Right ventricle myocardium superior (tissue), 1 donor: ENCODE data around the gene SPP1. TPM values are rescaled to one million over a fixed set of nuclear protein-coding genes. Genes with fewer than 3 reads are reported as not detected.

ENCODE experiments used
- ATAC-seq: fragments of 200-7000 bp; cut with Tn5 transposase; one replicate; pipeline ENCODE4 v1.9.1; 2020; ENCODE audit warnings: mild to moderate bottlenecking; ENCODE audit not compliant: poor library complexity
- DNase-seq: peaks from one replicate; pipeline ENCODE4 v3.0.0-alpha.2; 2020
- intact Hi-C: fragments of 100-400 bp; cut with DNase I; formaldehyde crosslinking; loops from one replicate; pipeline ENCODE4 v1.11.2; 2022
- total RNA-seq: library from RNA; stranded (reverse); fragmentation: NEBNext Ultra II Directional; extraction: Animal tissue kit (Norgen Biotek cat#: 25700); gene quantifications from one replicate; pipeline ENCODE4 v1.2.1, GENCODE V29; 2021
- donor health status: DM: no; HTN: yes; CAD: no; lungs with severe emphysema.

The SPP1 gene
- total RNA-seq, 1 donor from 2014 or later: 5.6 TPM

- no peak for DNase-seq
- ATAC-seq: no peak
- intact Hi-C loops: no loop called here
Observed at GRCh38 chr4:87949961-87950360, 25.6 kb upstream of the SPP1 start.

DNA sequence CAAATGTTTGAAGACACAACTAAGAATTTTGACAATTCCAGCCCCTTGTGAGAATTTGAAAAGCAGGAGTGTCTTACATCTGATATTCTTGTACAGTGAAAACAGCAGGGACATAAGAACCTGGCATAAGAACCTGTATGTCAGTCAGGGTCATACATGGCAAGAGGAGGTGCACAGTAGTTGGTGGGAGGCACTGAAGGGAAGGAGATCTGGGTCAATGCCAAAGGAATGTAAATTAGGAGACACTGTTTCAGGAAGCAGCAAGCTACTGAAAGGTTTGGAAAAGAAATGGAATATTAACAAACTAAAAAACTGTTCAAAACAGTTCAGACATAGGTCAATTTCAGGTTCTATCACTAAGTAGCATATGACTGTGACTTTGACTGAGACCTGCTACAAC lies 25.0 kb upstream of the SPP1 start:
- intact Hi-C loops: no loop called here
- no peak for ATAC-seq
- DNase-seq: no peak

GRCh38 chr4:87950936-87951511 lies 24.5 kb upstream of the SPP1 start:
- intact Hi-C loops: no loop called here
- DNase-seq (no peak), ATAC-seq (no peak)

- no peak for DNase-seq
- ATAC-seq: no peak
- intact Hi-C loops: no loop called here
Observed at GRCh38 chr4:87953826-87954225, 21.7 kb upstream of the SPP1 start.

DNA sequence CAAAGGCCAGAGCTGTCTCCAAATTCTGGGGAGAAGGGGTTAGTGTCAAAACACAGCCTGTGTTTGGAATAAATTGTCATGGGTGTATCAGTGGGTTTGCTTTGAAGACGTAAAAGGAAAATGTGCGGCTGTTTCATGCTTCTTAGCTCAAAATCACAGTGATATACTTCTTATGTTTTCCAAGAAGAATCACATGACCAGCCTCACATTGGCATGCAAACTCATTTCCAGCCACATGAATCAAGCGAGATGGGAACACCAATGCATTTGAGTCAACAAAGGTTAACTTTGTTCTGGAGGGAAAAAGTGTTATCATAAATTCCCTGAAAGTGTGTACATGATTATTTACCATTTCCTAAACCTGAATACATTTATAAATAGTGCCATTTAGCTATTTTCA lies 19.0 kb upstream of the SPP1 start:
- intact Hi-C loops: no loop called here
- ATAC-seq (no peak), DNase-seq (no peak)

DNA sequence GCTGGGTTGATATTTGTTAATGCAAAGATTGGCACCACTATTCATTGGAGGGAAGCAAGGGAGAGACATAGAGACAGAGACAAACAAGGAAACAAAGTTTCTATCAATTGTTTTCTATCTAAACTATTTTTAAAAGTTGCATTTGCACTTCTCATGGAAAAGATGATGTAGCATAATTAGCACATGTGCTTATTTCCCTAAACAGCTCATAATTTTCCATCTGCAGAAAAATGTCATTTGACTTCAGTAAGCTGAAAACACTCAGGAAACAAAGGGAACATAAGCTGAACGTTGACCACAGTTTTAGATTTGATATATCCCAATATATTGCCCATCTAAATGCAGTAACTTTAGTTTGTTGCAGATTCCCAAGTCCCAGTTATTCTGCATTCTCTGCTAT lies 18.5 kb upstream of the SPP1 start:
- DNase-seq (no peak), ATAC-seq (no peak)
- intact Hi-C loops: no loop called here

DNA sequence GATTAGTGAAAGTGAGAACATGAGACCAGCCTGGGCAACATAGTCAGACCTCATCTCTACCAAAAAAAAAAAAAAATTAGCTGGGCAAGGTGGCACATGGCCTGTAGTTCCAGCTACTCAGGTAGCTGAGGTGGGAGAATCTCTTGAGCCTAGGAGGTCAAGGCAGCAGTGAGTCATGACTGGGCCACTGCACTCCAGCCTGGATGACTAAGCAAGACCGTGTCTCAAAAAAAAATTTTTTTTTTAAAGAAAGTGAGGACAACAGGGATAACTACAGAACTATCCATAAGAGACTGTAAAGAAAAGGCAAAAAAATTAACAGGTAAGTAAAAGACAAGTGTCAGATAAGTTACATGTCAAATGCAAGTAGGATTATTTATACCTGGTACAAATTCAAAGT lies 13.5 kb upstream of the SPP1 start:
- ATAC-seq (no peak), DNase-seq (no peak)
- intact Hi-C loops: no loop called here

DNA sequence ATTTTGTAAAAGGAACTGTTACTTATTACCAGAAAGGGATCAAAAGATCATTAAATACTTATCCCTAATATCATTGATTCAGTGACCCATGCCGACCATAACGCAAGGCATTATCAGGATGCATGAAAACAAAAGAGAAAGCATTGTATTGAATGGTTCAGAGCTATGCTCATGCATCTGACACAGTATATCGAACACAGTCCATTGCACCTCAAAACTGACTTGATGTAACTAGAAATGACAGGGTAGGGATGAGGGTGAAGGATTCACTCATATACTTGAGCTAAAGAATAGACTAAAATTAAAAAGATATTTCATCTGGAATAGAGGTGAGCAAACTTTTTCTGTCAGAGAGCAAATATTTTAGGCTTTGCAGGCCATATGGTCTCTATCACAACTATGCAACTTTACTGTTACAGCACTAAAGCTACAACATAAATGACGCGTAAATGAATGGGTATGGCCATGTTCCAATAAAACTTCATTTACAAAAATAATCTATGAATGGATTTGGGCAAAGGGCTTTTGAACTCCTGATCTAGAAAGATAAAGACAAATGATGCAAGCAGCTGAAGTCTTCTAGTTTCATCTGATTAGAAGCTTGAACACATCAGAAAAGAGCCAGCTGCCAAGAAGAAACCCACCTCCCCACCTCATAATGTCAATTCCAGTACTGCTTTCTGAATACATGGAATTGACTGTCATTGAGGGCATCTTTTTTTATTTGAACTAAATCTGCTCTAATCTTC lies 12.9 kb upstream of the SPP1 start:
- DNase-seq: no peak
- no peak for ATAC-seq
- intact Hi-C loops: no loop called here

- DNase-seq: no peak
- no peak for ATAC-seq
- intact Hi-C loops: no loop called here
Observed at GRCh38 chr4:87965501-87965975, 10.0 kb upstream of the SPP1 start.

DNA sequence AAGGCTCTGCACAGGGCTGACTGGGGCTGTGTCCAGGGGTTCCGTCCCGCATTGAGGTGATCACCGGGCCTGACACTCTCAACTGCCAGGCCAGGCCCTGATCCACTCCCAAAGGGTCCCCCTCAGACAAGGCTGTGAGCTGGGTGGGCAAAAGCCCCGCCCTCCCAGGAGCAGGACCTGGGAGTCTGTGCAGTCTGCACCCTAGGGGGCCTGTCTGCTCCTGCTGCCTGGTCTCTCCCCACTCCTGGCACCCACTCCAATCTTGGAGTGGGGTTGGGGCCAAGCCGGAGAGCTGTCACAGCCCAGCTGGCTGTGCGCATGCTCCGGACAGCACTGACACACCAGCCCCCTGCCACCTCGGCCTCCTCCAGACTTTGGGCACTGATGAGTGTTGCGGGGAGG lies 9.4 kb upstream of the SPP1 start:
- intact Hi-C loops: no loop called here
- DNase-seq (no peak), ATAC-seq (no peak)

- no peak for DNase-seq
- no peak for ATAC-seq
- intact Hi-C loops: no loop called here
Observed at GRCh38 chr4:87967193-87967592, 8.3 kb upstream of the SPP1 start.

DNA sequence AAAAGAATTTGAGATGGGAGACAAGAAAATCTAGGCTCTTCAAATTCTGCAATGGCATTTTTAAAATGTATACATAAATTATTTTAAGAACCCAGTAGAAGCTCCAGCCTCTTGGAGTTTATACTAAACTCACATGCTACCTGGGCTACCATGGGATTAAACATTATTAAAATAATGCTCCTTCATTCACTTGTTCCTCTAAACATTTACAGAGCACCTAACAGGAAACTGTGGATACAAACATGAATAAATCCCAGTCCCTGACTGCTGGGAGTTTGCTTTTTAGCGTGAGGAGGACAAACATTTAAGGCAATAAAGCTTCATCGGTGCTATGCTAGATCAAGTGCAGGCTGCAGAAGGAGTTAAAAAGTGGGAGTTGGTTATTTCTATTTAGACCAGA lies 5.4 kb upstream of the SPP1 start:
- DNase-seq: no peak
- intact Hi-C loops: loop anchor here (10.0 kb wide), 2 partner anchors 295 to 595 kb away; no protein-coding TSS in a partner anchor
- ATAC-seq: no peak

DNA sequence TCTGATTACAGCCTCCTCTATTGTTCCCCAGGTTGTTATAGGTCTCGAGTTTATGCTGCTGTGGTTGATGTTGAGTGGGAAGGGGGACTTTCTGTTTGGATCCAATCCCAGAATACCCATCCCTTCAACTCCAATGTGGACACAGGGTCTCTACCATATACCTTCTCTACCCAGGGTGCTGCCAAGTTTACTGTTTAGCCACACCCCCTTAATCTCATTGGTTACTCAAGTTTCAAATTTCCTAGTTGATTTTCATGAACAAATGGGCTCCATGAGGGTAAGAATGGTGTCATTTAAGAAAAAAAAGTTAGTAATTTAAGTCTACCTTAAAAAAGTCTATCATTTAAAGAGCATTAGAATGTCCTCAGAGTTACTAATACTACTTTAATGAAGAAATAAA lies 3.6 kb upstream of the SPP1 start:
- DNase-seq (no peak), ATAC-seq (no peak)
- intact Hi-C loops: loop anchor here (2.0 to 10.0 kb wide), 3 partner anchors 119 to 597 kb away; no protein-coding TSS in a partner anchor

DNA sequence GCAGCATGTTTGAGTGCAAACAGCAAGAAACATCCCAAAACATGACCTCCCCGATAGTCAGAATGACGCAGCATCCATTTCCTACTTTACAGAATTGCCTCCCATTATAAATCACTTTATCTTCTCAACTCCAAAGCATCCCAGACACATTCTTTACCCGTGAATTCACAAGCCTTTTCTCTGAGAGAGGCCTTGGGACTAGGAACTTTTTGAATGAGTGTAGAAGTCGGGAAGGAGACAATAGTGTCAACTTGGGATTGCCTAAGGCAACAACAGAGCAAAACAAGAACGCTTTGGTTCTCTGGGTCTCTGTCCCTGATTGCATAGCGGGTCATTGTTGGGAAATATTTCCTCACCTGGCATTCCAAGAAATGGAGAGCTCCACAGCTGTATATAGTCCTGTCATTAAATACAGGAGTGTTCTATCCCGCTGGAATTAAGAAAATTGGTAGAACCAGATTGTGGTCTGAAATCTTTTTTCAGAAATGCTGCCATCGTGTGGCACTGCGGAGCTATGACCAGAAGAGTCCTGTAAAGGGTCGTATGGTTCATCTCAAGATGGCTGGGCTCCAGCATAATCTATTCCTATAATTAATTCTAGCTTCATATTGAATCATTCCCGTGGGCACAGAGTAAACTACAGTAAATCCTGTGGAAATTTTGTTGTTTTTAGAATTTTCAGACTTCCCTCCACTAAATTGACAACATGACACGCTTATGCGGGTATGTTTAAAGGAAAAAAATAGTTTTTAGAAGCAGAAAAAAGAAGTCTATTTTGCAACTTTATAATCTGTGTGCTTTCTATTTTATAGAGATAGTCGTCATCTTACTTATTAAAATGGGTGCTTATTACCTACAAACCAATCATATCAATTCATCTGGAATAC lies 2.0 kb upstream of the SPP1 start:
- ATAC-seq (peak; percentile 88), DNase-seq (peak; percentile 62)
- intact Hi-C loops: loop anchor here (2.0 to 10.0 kb wide), 3 partner anchors 121 to 599 kb away; no protein-coding TSS in a partner anchor

- no peak for DNase-seq
- ATAC-seq: peak; percentile 38
- intact Hi-C loops: loop anchor here (10.0 kb wide), 2 partner anchors 300 to 600 kb away; no protein-coding TSS in a partner anchor
Observed at GRCh38 chr4:87974856-87975462, 555 bp upstream of the SPP1 start.

- intact Hi-C loops: loop anchor here (10.0 kb wide), 2 partner anchors 303 to 603 kb away; no protein-coding TSS in a partner anchor
- DNase-seq: no peak
- ATAC-seq: no peak
Observed at GRCh38 chr4:87977521-87978278, 2.2 kb downstream of the SPP1 start.

GRCh38 chr4:87978681-87979080 lies 3.2 kb downstream of the SPP1 start:
- DNase-seq (no peak), ATAC-seq (no peak)
- intact Hi-C loops: loop anchor here (10.0 kb wide), 2 partner anchors 304 to 604 kb away; no protein-coding TSS in a partner anchor

- ATAC-seq: no peak
- intact Hi-C loops: loop anchor here (10.0 kb wide), 2 partner anchors 305 to 605 kb away; no protein-coding TSS in a partner anchor
- DNase-seq: no peak
Observed at GRCh38 chr4:87979810-87980209, 4.3 kb downstream of the SPP1 start.
